H9 (cell line): Measurements from ENCODE around the gene TRABD. TPM values are rescaled to one million over a fixed set of nuclear protein-coding genes. Genes with fewer than 3 reads are reported as not detected.

Source experiments
- DNase-seq: peaks from one replicate; pipeline ENCODE4 v3.0.0-alpha.2; 2017
- H2AFZ ChIP-seq: one replicate; pipeline ENCODE4 v1.6.1; 2013; ENCODE audit warnings: mild to moderate bottlenecking, low read length, control low read depth, moderate library complexity
- H2AK5ac ChIP-seq: 2 replicates; pipeline ENCODE4 v1.6.1; 2013; ENCODE audit warnings: low read length, control low read depth, mixed read lengths; ENCODE audit not compliant: insufficient read length
- H2BK120ac ChIP-seq: one replicate; pipeline ENCODE4 v1.6.1; 2013; ENCODE audit warnings: low read depth, mild to moderate bottlenecking, low read length, control low read depth, inconsistent platforms; ENCODE audit not compliant: poor library complexity, severe bottlenecking
- H2BK12ac ChIP-seq: 2 replicates; pipeline ENCODE4 v1.6.1; 2013; ENCODE audit warnings: low read length, control low read depth, mixed read lengths, low read depth; ENCODE audit not compliant: insufficient read length
- H2BK15ac ChIP-seq: 2 replicates; pipeline ENCODE4 v1.6.1; 2013; ENCODE audit warnings: low read depth, low read length, control low read depth
- H2BK20ac ChIP-seq: one replicate; pipeline ENCODE4 v1.6.1; 2013; ENCODE audit warnings: low read depth, mild to moderate bottlenecking, low read length, control low read depth, inconsistent platforms; ENCODE audit not compliant: poor library complexity, severe bottlenecking
- H2BK5ac ChIP-seq: 2 replicates; pipeline ENCODE4 v1.6.1; 2013; ENCODE audit warnings: low read length, control low read depth, mixed read lengths; ENCODE audit not compliant: insufficient read length
- H3K14ac ChIP-seq: 2 replicates; pipeline ENCODE4 v1.6.1; 2013; ENCODE audit warnings: low read length, control low read depth; ENCODE audit not compliant: insufficient read depth
- H3K18ac ChIP-seq: 2 replicates; pipeline ENCODE4 v1.6.1; 2013; ENCODE audit warnings: low read depth, mild to moderate bottlenecking, mixed read lengths, low read length, control low read depth; ENCODE audit not compliant: insufficient read length
- H3K23ac ChIP-seq: 2 replicates; pipeline ENCODE4 v1.6.1; 2013; ENCODE audit warnings: low read length, control low read depth, mixed read lengths, low read depth; ENCODE audit not compliant: insufficient read length
- H3K23me2 ChIP-seq: 2 replicates; pipeline ENCODE4 v1.6.1; 2013; ENCODE audit warnings: low read depth, mild to moderate bottlenecking, mixed read lengths, low read length, control low read depth; ENCODE audit not compliant: insufficient read length, poor library complexity, severe bottlenecking
- H3K27ac ChIP-seq: 2 replicates; pipeline ENCODE4 v1.5.1; 2013; ENCODE audit warnings: low read length, control low read depth, mixed read lengths, low read depth; ENCODE audit not compliant: insufficient read length
- H3K27me3 ChIP-seq: 2 replicates; pipeline ENCODE4 v1.6.1; 2013; ENCODE audit warnings: low read length, control low read depth, inconsistent platforms; ENCODE audit not compliant: insufficient read depth
- H3K4ac ChIP-seq: 2 replicates; pipeline ENCODE4 v1.6.1; 2013; ENCODE audit warnings: low read depth, mild to moderate bottlenecking, control low read depth, inconsistent platforms, low read length, moderate library complexity
- H3K4me1 ChIP-seq: 2 replicates; pipeline ENCODE4 v1.6.1; 2013; ENCODE audit warnings: low read length, control low read depth, inconsistent platforms; ENCODE audit not compliant: insufficient read depth
- H3K4me2 ChIP-seq: 2 replicates; pipeline ENCODE4 v1.6.1; 2013; ENCODE audit warnings: low read length, control low read depth, mixed read lengths; ENCODE audit not compliant: insufficient read length, insufficient read depth
- H3K56ac ChIP-seq: 2 replicates; pipeline ENCODE4 v1.6.1; 2013; ENCODE audit warnings: low read depth, mild to moderate bottlenecking, mixed read lengths, low read length, control low read depth; ENCODE audit not compliant: insufficient read length
- H3K79me1 ChIP-seq: 2 replicates; pipeline ENCODE4 v1.6.1; 2013; ENCODE audit warnings: low read depth, mild to moderate bottlenecking, moderate library complexity, low read length, control low read depth, inconsistent platforms; ENCODE audit not compliant: insufficient read depth, poor library complexity, severe bottlenecking
- H3K79me2 ChIP-seq: 2 replicates; pipeline ENCODE4 v1.6.1; 2013; ENCODE audit warnings: low read length, control low read depth, inconsistent platforms; ENCODE audit not compliant: insufficient read depth
- H3K9ac ChIP-seq: 2 replicates; pipeline ENCODE4 v1.6.1; 2013; ENCODE audit warnings: low read length, control low read depth, mixed read lengths; ENCODE audit not compliant: insufficient read length; ENCODE audit errors: extremely low read depth
- H3K9me3 ChIP-seq: one replicate; pipeline ENCODE4 v1.6.1; 2013; ENCODE audit warnings: low read depth, low read length, inconsistent platforms; ENCODE audit not compliant: control insufficient read depth
- H3T11ph ChIP-seq: one replicate; pipeline ENCODE4 v1.6.1; 2013; ENCODE audit warnings: mild to moderate bottlenecking, low read length, control low read depth, inconsistent platforms
- H4K20me1 ChIP-seq: one replicate; pipeline ENCODE4 v1.6.1; 2013; ENCODE audit not compliant: control insufficient read depth, insufficient read length, insufficient read depth
- H4K5ac ChIP-seq: 2 replicates; pipeline ENCODE4 v1.6.1; 2013; ENCODE audit warnings: low read depth, mild to moderate bottlenecking, mixed read lengths, low read length, control low read depth; ENCODE audit not compliant: insufficient read length
- H4K8ac ChIP-seq: replicated peaks from 2 replicates; pipeline ENCODE4 v1.6.1; 2013; ENCODE audit warnings: low read length, control low read depth, mixed read lengths, low read depth; ENCODE audit not compliant: insufficient read length
- H4K91ac ChIP-seq: 2 replicates; pipeline ENCODE4 v1.6.1; 2013; ENCODE audit warnings: low read depth, mild to moderate bottlenecking, moderate library complexity, mixed read lengths, low read length, control low read depth; ENCODE audit not compliant: insufficient read length
- H3K27ac Mint-ChIP-seq, 3 experiments: 2 replicates in 2 of 3; 3 replicates in 1 of 3; pipeline ENCODE4 v1.8.0; 2020 to 2021; ENCODE audit warnings: mixed read lengths in 3 of 3, mild to moderate bottlenecking in 1 of 3, moderate library complexity in 1 of 3
- H3K27me3 Mint-ChIP-seq: 2 replicates; pipeline ENCODE4 v1.8.0; 2021; ENCODE audit warnings: low read depth, mild to moderate bottlenecking, moderate library complexity, mixed read lengths
- H3K36me3 Mint-ChIP-seq, 3 experiments: 2 replicates in 2 of 3; 3 replicates in 1 of 3; pipeline ENCODE4 v1.8.0; 2020 to 2021; ENCODE audit warnings: low read depth in 3 of 3, mixed read lengths in 3 of 3; ENCODE audit not compliant: insufficient read depth in 1 of 3
- H3K4me1 Mint-ChIP-seq, 2 experiments: 2 replicates each; pipeline ENCODE4 v1.8.0; 2020; ENCODE audit warnings: mixed read lengths in 2 of 2
- H3K4me3 Mint-ChIP-seq, 2 experiments: 2 replicates in 1 of 2; 3 replicates in 1 of 2; pipeline ENCODE4 v1.8.0; 2020 to 2021; ENCODE audit warnings: mild to moderate bottlenecking in 2 of 2, mixed read lengths in 2 of 2, moderate library complexity in 1 of 2
- H3K9me3 Mint-ChIP-seq, 2 experiments: 2 replicates in 1 of 2; 3 replicates in 1 of 2; pipeline ENCODE4 v1.8.0; 2020; ENCODE audit warnings: mild to moderate bottlenecking in 2 of 2, mixed read lengths in 2 of 2, moderate library complexity in 1 of 2
- WGBS: extraction: QIAGEN DNeasy Blood & Tissue Kit; methylation state at CpG from one replicate; pipeline ENCODE4 v1.1.7; 2013; ENCODE audit warnings: missing lambda C conversion rate, low lambda C conversion rate, mixed read lengths; ENCODE audit not compliant: insufficient read length; ENCODE audit errors: extremely low coverage; 5-methylcytosine and 5-hydroxymethylcytosine counted together
- total RNA-seq: library from RNA; stranded (reverse); gene quantifications from 2 replicates; pipeline ENCODE4 v1.2.1, GENCODE V29; 2021
- TF ChIP-seq, protein P1 (sequence below): fragments of 200-600 bp; sonication (generic); conservative IDR thresholded peaks from 3 replicates; pipeline ENCODE4 v1.8.0; 2021; ENCODE audit warnings: antibody characterized with exemption, mild to moderate bottlenecking

TRABD gene
- total RNA-seq, 1 experiment from 2014 or later: 47.8 TPM

DNA sequence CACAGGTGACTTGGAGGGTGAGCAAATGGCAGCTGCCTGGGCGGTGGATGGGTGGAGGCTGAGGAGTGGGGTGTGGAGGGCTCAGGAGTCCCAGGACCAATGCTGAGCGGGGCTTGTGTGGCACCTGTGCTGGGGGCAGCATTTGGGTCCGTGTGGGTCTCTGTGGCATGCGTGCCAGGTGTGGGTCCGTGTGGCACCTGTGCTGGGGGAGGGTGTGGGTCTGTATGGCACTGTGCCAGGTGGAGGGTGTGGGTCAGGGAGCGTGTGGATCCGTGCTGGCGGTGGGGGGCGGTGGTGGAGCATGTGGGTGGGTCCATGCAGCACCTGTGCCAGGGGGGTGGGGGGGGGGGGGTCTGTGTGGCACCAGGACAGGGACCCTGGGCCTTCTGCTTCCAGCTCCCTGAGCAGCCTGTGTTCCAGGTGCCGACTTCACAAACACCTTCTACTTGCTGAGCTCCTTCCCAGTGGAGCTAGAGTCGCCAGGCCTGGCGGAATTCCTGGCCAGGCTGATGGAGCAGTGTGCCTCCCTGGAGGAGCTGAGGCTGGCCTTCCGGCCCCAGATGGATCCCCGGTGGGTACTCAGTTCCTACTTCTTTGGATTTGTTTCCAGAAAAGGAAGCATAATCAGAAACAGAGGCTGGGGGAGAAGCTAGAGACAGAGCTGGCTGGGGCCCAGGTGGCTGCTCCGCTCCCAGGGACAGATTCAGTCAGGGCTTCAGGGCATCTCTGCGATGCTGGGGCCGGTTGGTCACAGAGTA, 29.8 kb downstream of the TRABD start:
- Histone ChIP-seq H3K14ac (no peak overlapping the region; the same call in 1 of the 2 replicates), H3K4me1 (no peaks in the 10 kb centered on the region), H4K5ac (no peak overlapping the region), H4K91ac (no peak overlapping the region), H3K18ac (no peak overlapping the region), H3K4ac (no peak overlapping the region), H2AFZ (no peak overlapping the region), H3K23ac (no peak overlapping the region), H2BK120ac (no peak overlapping the region), H4K20me1 (peaks cover 3% of the 10 kb centered on the region), H3T11ph (no peak overlapping the region), H2AK5ac (no peak overlapping the region), H2BK15ac (no peak overlapping the region), H3K79me1 (no peaks in the 10 kb centered on the region), H2BK20ac (no peak overlapping the region), H2BK5ac (no peak overlapping the region), H2BK12ac (no peak overlapping the region), H3K56ac (no peak overlapping the region), H3K4me2 (no peak overlapping the region), H3K27me3 (no peaks in the 10 kb centered on the region), H3K9me3 (no peaks in the 10 kb centered on the region), H3K23me2 (no peaks in the 10 kb centered on the region), H4K8ac (no peak overlapping the region), H3K27ac (no peak overlapping the region), H3K9ac (no peak overlapping the region), H3K79me2 (peaks cover 3% of the 10 kb centered on the region; the same call in 1 of the 2 replicates)
- Mint-ChIP-seq H3K36me3 (peaks cover 31 to 78% (median 75%) of the 10 kb centered on the region in 3 experiments; a peak in 6 of 7 replicates), H3K4me1 (peaks cover 5 to 9% of the 10 kb centered on the region in 2 experiments), H3K4me3 (no peak overlapping the region), H3K27ac (peak overlapping the region in 1 of 3 experiments; percentile 2; a peak in 3 of 7 replicates), H3K27me3 (no peaks in the 10 kb centered on the region), H3K9me3 (peaks cover 0 to 8% of the 10 kb centered on the region in 2 experiments; a peak in 1 of 5 replicates)
- TF ChIP-seq, protein P1, sequence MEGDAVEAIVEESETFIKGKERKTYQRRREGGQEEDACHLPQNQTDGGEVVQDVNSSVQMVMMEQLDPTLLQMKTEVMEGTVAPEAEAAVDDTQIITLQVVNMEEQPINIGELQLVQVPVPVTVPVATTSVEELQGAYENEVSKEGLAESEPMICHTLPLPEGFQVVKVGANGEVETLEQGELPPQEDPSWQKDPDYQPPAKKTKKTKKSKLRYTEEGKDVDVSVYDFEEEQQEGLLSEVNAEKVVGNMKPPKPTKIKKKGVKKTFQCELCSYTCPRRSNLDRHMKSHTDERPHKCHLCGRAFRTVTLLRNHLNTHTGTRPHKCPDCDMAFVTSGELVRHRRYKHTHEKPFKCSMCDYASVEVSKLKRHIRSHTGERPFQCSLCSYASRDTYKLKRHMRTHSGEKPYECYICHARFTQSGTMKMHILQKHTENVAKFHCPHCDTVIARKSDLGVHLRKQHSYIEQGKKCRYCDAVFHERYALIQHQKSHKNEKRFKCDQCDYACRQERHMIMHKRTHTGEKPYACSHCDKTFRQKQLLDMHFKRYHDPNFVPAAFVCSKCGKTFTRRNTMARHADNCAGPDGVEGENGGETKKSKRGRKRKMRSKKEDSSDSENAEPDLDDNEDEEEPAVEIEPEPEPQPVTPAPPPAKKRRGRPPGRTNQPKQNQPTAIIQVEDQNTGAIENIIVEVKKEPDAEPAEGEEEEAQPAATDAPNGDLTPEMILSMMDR: no peak
- DNase-seq: no peak
- WGBS: no CpG with 5 or more reads among the region's 17 CpGs
